Measurements from ENCODE around the gene S100A11.

- TF ChIP-seq CTCF (IDR thresholded peaks at IDR 0.05; ENCODE audit: insufficient read depth, low read length, poor library complexity, severe bottlenecking) = no peak
- no peak for TF ChIP-seq EZH2phosphoT487 (conservative IDR thresholded peaks at IDR 0.05; ENCODE audit: low read length)
Observed at GRCh38 chr1:152039886-152040285, 3.1 kb upstream of the S100A11 start.

Measured in SU-DHL-6 (cell line).